SK-N-SH (cell line): Measurements from ENCODE around the gene GPR15.
A peak's percentile ranks its signal among the peaks of the same experiment; 100 is the strongest.

Experiments used
- CHD2 ChIP-seq: fragments of 150-350 bp; IDR thresholded peaks from 2 replicates; pipeline ENCODE4 v1.6.1; 2018; ENCODE audit warnings: low read length; ENCODE audit not compliant: partially characterized antibody
- FOSL2 ChIP-seq: IDR thresholded peaks from 2 replicates; pipeline ENCODE4 v1.4.0; 2012; ENCODE audit warnings: low read depth, mild to moderate bottlenecking, moderate library complexity, borderline replicate concordance
- FOXJ3 ChIP-seq: sonication (generic); formaldehyde crosslinking; IDR thresholded peaks from 2 replicates; pipeline ENCODE4 v1.5.1; 2020; ENCODE audit warnings: mild to moderate bottlenecking, missing genetic modification reagents
- FOXM1 ChIP-seq: IDR thresholded peaks from 2 replicates; pipeline ENCODE4 v1.4.0; 2012; ENCODE audit warnings: low read depth, mild to moderate bottlenecking
- MXI1 ChIP-seq: IDR thresholded peaks from 2 replicates; pipeline ENCODE4 v1.6.1; 2012; ENCODE audit warnings: mild to moderate bottlenecking, low read depth, low read length, improper control_type of control experiment
- NRF1 ChIP-seq: IDR thresholded peaks from 2 replicates; pipeline ENCODE4 v1.6.1; 2012; ENCODE audit warnings: low read depth, mild to moderate bottlenecking, low read length
- POLR2AphosphoS5 ChIP-seq: IDR thresholded peaks from 2 replicates; pipeline ENCODE4 v1.6.1; 2012; ENCODE audit warnings: low read depth, low read length
- RAD21 ChIP-seq: IDR thresholded peaks from 2 replicates; pipeline ENCODE4 v1.6.1; 2012; ENCODE audit warnings: mild to moderate bottlenecking, low read length
- RCOR1 ChIP-seq: fragments of 150-350 bp; IDR thresholded peaks from 2 replicates; pipeline ENCODE4 v1.6.1; 2017; ENCODE audit warnings: antibody characterized with exemption, low read length
- RFX5 ChIP-seq: IDR thresholded peaks from 2 replicates; pipeline ENCODE4 v1.6.1; 2012; ENCODE audit warnings: mild to moderate bottlenecking, improper control_type of control experiment, low read length
- TCF12 ChIP-seq: IDR thresholded peaks from 2 replicates; pipeline ENCODE4 v1.4.0; 2012
- TF ChIP-seq, protein P1 (sequence below): IDR thresholded peaks from 2 replicates; pipeline ENCODE4 v1.6.1; 2012; ENCODE audit warnings: mild to moderate bottlenecking, low read depth, low read length, moderate library complexity
- TF ChIP-seq, protein P2 (sequence below): fragments of 200-600 bp; sonication (generic); IDR thresholded peaks from 2 replicates; pipeline ENCODE4 v1.6.1; 2017; ENCODE audit warnings: antibody characterized with exemption, mild to moderate bottlenecking, moderate library complexity

DNA sequence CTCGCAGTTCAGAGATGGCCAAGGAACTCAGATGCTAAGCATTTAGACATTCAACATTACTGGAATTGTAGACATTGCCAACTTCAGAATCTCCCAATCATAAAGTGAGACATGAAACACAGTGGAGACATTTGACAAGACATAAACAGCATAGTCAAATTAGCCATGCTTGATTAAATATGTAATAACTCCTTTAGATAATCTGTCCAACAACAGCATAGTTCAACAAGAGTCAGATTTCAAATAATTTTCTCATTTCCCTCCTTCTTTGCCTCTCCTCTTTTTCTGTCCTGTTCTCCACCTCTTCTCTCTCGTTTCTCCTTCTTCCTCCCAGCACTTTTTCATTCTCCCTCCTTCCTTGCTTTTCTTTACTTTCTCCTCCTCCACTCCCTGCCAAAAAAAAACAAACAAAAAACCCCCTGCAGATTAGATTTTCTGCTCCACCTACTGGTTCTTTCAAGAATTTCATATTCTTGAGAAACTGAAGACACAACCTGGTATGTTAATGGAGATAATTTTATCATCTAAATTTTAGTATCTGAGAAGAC lies 41.5 kb downstream of the GPR15 start:
- TF ChIP-seq, protein P1, sequence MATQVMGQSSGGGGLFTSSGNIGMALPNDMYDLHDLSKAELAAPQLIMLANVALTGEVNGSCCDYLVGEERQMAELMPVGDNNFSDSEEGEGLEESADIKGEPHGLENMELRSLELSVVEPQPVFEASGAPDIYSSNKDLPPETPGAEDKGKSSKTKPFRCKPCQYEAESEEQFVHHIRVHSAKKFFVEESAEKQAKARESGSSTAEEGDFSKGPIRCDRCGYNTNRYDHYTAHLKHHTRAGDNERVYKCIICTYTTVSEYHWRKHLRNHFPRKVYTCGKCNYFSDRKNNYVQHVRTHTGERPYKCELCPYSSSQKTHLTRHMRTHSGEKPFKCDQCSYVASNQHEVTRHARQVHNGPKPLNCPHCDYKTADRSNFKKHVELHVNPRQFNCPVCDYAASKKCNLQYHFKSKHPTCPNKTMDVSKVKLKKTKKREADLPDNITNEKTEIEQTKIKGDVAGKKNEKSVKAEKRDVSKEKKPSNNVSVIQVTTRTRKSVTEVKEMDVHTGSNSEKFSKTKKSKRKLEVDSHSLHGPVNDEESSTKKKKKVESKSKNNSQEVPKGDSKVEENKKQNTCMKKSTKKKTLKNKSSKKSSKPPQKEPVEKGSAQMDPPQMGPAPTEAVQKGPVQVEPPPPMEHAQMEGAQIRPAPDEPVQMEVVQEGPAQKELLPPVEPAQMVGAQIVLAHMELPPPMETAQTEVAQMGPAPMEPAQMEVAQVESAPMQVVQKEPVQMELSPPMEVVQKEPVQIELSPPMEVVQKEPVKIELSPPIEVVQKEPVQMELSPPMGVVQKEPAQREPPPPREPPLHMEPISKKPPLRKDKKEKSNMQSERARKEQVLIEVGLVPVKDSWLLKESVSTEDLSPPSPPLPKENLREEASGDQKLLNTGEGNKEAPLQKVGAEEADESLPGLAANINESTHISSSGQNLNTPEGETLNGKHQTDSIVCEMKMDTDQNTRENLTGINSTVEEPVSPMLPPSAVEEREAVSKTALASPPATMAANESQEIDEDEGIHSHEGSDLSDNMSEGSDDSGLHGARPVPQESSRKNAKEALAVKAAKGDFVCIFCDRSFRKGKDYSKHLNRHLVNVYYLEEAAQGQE, result no peak
- TF ChIP-seq MXI1, result no peak
- TF ChIP-seq, protein P2, sequence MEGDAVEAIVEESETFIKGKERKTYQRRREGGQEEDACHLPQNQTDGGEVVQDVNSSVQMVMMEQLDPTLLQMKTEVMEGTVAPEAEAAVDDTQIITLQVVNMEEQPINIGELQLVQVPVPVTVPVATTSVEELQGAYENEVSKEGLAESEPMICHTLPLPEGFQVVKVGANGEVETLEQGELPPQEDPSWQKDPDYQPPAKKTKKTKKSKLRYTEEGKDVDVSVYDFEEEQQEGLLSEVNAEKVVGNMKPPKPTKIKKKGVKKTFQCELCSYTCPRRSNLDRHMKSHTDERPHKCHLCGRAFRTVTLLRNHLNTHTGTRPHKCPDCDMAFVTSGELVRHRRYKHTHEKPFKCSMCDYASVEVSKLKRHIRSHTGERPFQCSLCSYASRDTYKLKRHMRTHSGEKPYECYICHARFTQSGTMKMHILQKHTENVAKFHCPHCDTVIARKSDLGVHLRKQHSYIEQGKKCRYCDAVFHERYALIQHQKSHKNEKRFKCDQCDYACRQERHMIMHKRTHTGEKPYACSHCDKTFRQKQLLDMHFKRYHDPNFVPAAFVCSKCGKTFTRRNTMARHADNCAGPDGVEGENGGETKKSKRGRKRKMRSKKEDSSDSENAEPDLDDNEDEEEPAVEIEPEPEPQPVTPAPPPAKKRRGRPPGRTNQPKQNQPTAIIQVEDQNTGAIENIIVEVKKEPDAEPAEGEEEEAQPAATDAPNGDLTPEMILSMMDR, result peak; percentile 67
- TF ChIP-seq FOXM1, result no peak
- no peak for TF ChIP-seq RCOR1
- TF ChIP-seq TCF12, result no peak
- TF ChIP-seq RAD21, result peak; percentile 55
- TF ChIP-seq POLR2AphosphoS5, result no peak
- TF ChIP-seq CHD2, result no peak
- TF ChIP-seq NRF1, result no peak
- TF ChIP-seq FOSL2, result no peak
- no peak for TF ChIP-seq RFX5
- TF ChIP-seq FOXJ3 (CRISPR knock-in tag), result no peak
